ENCODE measurements around the gene PDE11A.

Gene PDE11A

GRCh38 chr2:177721818-177722567 is 350.6 kb downstream of the PDE11A start:
- peak in 1 of 2 experiments; percentile 2 for DNase-seq

- no peak for DNase-seq
Observed at GRCh38 chr2:177721087-177721486, 351.5 kb downstream of the PDE11A start.

GRCh38 chr2:177717831-177718618 is 354.6 kb downstream of the PDE11A start:
- no peak for DNase-seq

GRCh38 chr2:177716484-177716883 is 356.1 kb downstream of the PDE11A start:
- DNase-seq: no peak

GRCh38 chr2:177715771-177716170 is 356.8 kb downstream of the PDE11A start:
- DNase-seq: no peak

GRCh38 chr2:177714704-177715103 is 357.9 kb downstream of the PDE11A start:
- no peak for DNase-seq

- no peak for DNase-seq
Observed at GRCh38 chr2:177712462-177712861, 360.1 kb downstream of the PDE11A start.

- no peak for DNase-seq
Observed at GRCh38 chr2:177711483-177712265, 360.9 kb downstream of the PDE11A start.

- no peak for DNase-seq
Observed at GRCh38 chr2:177710889-177711288, 361.7 kb downstream of the PDE11A start.

GRCh38 chr2:177709986-177710401 is 362.6 kb downstream of the PDE11A start:
- DNase-seq: no peak

GRCh38 chr2:177708660-177709444 is 363.7 kb downstream of the PDE11A start:
- DNase-seq: no peak

- no peak for DNase-seq
Observed at GRCh38 chr2:177708106-177708505, 364.5 kb downstream of the PDE11A start.

GRCh38 chr2:177705511-177706173 is 366.9 kb downstream of the PDE11A start:
- no peak for DNase-seq

GRCh38 chr2:177703159-177703558 is 369.4 kb downstream of the PDE11A start:
- no peak for DNase-seq

- no peak for DNase-seq
Observed at GRCh38 chr2:177698281-177698680, 374.3 kb downstream of the PDE11A start.

GRCh38 chr2:177694348-177694747 is 378.2 kb downstream of the PDE11A start:
- no peak for DNase-seq

GRCh38 chr2:177693658-177694339 is 378.8 kb downstream of the PDE11A start:
- DNase-seq: no peak

- no peak for DNase-seq
Observed at GRCh38 chr2:177692783-177693269, 379.8 kb downstream of the PDE11A start.

- no peak for DNase-seq
Observed at GRCh38 chr2:177692042-177692782, 380.4 kb downstream of the PDE11A start.

- DNase-seq: no peak
Observed at GRCh38 chr2:177691177-177691576, 381.4 kb downstream of the PDE11A start.
